ENCODE results near the gene USP46. TPM values are rescaled to one million over a fixed set of nuclear protein-coding genes. Genes with fewer than 3 reads are reported as not detected.

The USP46 gene
- total RNA-seq, 1 donor from 2014 or later: 27.3 TPM

GRCh38 chr4:52552778-52553177 lies 106.3 kb downstream of the USP46 start:
- Mint-ChIP-seq H3K27ac (ENCODE audit: unreplicated experiment) (no peak overlapping the region), H3K36me3 (ENCODE audit: low read depth) (no peaks in the 10 kb centered on the region), H3K4me3 (ENCODE audit: unreplicated experiment) (no peak overlapping the region), H3K4me1 (ENCODE audit: low read depth) (peaks cover 33% of the 10 kb centered on the region), H3K27me3 (ENCODE audit: low read depth) (no peaks in the 10 kb centered on the region), H3K9me3 (ENCODE audit: low read depth) (no peaks in the 10 kb centered on the region)
- no peak for DNase-seq (ENCODE audit: low spot score)
- TF ChIP-seq CTCF (IDR thresholded peaks at IDR 0.05): no peak

- H3K27ac Mint-ChIP-seq (ENCODE audit: unreplicated experiment): no peak overlapping the region
- no peak for DNase-seq (ENCODE audit: low spot score)
- H3K4me3 Mint-ChIP-seq (ENCODE audit: unreplicated experiment): no peak overlapping the region
- TF ChIP-seq CTCF (IDR thresholded peaks at IDR 0.05): no peak
- H3K36me3 Mint-ChIP-seq (ENCODE audit: low read depth): no peaks in the 10 kb centered on the region
- no peaks in the 10 kb centered on the region for H3K27me3 Mint-ChIP-seq (ENCODE audit: low read depth)
- H3K4me1 Mint-ChIP-seq (ENCODE audit: low read depth): peaks cover 33% of the 10 kb centered on the region
- H3K9me3 Mint-ChIP-seq (ENCODE audit: low read depth): no peaks in the 10 kb centered on the region
These were observed 107.6 kb downstream of the USP46 start for GRCh38 chr4:52551487-52551886.

GRCh38 chr4:52550186-52550585 lies 108.9 kb downstream of the USP46 start:
- peaks cover 37% of the 10 kb centered on the region for H3K4me1 Mint-ChIP-seq (ENCODE audit: low read depth)
- H3K27ac Mint-ChIP-seq (ENCODE audit: unreplicated experiment): no peak overlapping the region
- no peak for DNase-seq (ENCODE audit: low spot score)
- no peak for TF ChIP-seq CTCF (IDR thresholded peaks at IDR 0.05)
- H3K9me3 Mint-ChIP-seq (ENCODE audit: low read depth): no peaks in the 10 kb centered on the region
- H3K4me3 Mint-ChIP-seq (ENCODE audit: unreplicated experiment): no peak overlapping the region
- no peaks in the 10 kb centered on the region for H3K27me3 Mint-ChIP-seq (ENCODE audit: low read depth)
- H3K36me3 Mint-ChIP-seq (ENCODE audit: low read depth): no peaks in the 10 kb centered on the region

GRCh38 chr4:52548818-52549570 lies 110.1 kb downstream of the USP46 start:
- no peaks in the 10 kb centered on the region for H3K36me3 Mint-ChIP-seq (ENCODE audit: low read depth)
- peaks cover 33% of the 10 kb centered on the region for H3K4me1 Mint-ChIP-seq (ENCODE audit: low read depth)
- no peak for DNase-seq (ENCODE audit: low spot score)
- H3K27me3 Mint-ChIP-seq (ENCODE audit: low read depth): no peaks in the 10 kb centered on the region
- no peak overlapping the region for H3K4me3 Mint-ChIP-seq (ENCODE audit: unreplicated experiment)
- no peaks in the 10 kb centered on the region for H3K9me3 Mint-ChIP-seq (ENCODE audit: low read depth)
- TF ChIP-seq CTCF (IDR thresholded peaks at IDR 0.05): no peak
- no peak overlapping the region for H3K27ac Mint-ChIP-seq (ENCODE audit: unreplicated experiment)

GRCh38 chr4:52546449-52546848 lies 112.7 kb downstream of the USP46 start:
- no peaks in the 10 kb centered on the region for H3K36me3 Mint-ChIP-seq (ENCODE audit: low read depth)
- no peak overlapping the region for H3K27ac Mint-ChIP-seq (ENCODE audit: unreplicated experiment)
- TF ChIP-seq CTCF (IDR thresholded peaks at IDR 0.05): no peak
- H3K9me3 Mint-ChIP-seq (ENCODE audit: low read depth): no peaks in the 10 kb centered on the region
- no peaks in the 10 kb centered on the region for H3K27me3 Mint-ChIP-seq (ENCODE audit: low read depth)
- peaks cover 28% of the 10 kb centered on the region for H3K4me1 Mint-ChIP-seq (ENCODE audit: low read depth)
- H3K4me3 Mint-ChIP-seq (ENCODE audit: unreplicated experiment): no peak overlapping the region
- no peak for DNase-seq (ENCODE audit: low spot score)
